SKM-1 (cell line): ENCODE data around the gene FNDC3B.

Source experiments
- DNase-seq: peaks from one replicate; lab custom pipeline; 2025; ENCODE audit not compliant: unreplicated experiment; lab: John Stamatoyannopoulos, UW

Gene FNDC3B

GRCh38 chr3:172323894-172324610 lies 284.7 kb downstream of the FNDC3B start:
- DNase-seq = no peak

- no peak for DNase-seq
These were observed 285.3 kb downstream of the FNDC3B start for GRCh38 chr3:172324611-172325203.

- DNase-seq = no peak
These were observed 286.1 kb downstream of the FNDC3B start for GRCh38 chr3:172325461-172325860.

GRCh38 chr3:172326993-172327392 lies 287.6 kb downstream of the FNDC3B start:
- DNase-seq = no peak

GRCh38 chr3:172328282-172328681 lies 288.9 kb downstream of the FNDC3B start:
- no peak for DNase-seq

- no peak for DNase-seq
These were observed 289.7 kb downstream of the FNDC3B start for GRCh38 chr3:172329070-172329469.

- no peak for DNase-seq
These were observed 291.0 kb downstream of the FNDC3B start for GRCh38 chr3:172330413-172330812.

- DNase-seq = peak; percentile 9
These were observed 293.1 kb downstream of the FNDC3B start for GRCh38 chr3:172332256-172333041.

GRCh38 chr3:172333042-172333377 lies 293.6 kb downstream of the FNDC3B start:
- DNase-seq = no peak

GRCh38 chr3:172333692-172334457 lies 294.5 kb downstream of the FNDC3B start:
- no peak for DNase-seq

- no peak for DNase-seq
These were observed 295.4 kb downstream of the FNDC3B start for GRCh38 chr3:172334671-172335207.

GRCh38 chr3:172339892-172340291 lies 300.5 kb downstream of the FNDC3B start:
- no peak for DNase-seq

GRCh38 chr3:172340583-172340982 lies 301.2 kb downstream of the FNDC3B start:
- no peak for DNase-seq

- DNase-seq = peak; percentile 7
These were observed 302.2 kb downstream of the FNDC3B start for GRCh38 chr3:172341482-172342059.

- DNase-seq = no peak
These were observed 302.8 kb downstream of the FNDC3B start for GRCh38 chr3:172342097-172342659.

GRCh38 chr3:172343117-172343516 lies 303.7 kb downstream of the FNDC3B start:
- no peak for DNase-seq

GRCh38 chr3:172343979-172344378 lies 304.6 kb downstream of the FNDC3B start:
- no peak for DNase-seq

GRCh38 chr3:172346161-172346560 lies 306.8 kb downstream of the FNDC3B start:
- no peak for DNase-seq

GRCh38 chr3:172347895-172348679 lies 308.7 kb downstream of the FNDC3B start:
- DNase-seq = no peak
